Fibroblast of the aortic adventitia (primary cell): Measurements from ENCODE around the gene LIPA. TPM values are rescaled to one million over a fixed set of nuclear protein-coding genes. Genes with fewer than 3 reads are reported as not detected.
A peak's percentile ranks its signal among the peaks of the same experiment; 100 is the strongest.

Experiments
- DNase-seq: peaks from one replicate; pipeline ENCODE4 v3.0.0-alpha.2; 2010; ENCODE audit warnings: low read depth
- H3K4me3 ChIP-seq: 2 replicates; pipeline ENCODE4 v1.5.1; 2011; ENCODE audit warnings: low read depth, mild to moderate bottlenecking, control low read depth, low read length, moderate library complexity
- total RNA-seq: library from RNA; depleted of rRNA; stranded (reverse); fragments of >200 nt; gene quantifications from 2 replicates; pipeline ENCODE4 v1.2.3, GENCODE V29; 2012; ENCODE audit warnings: low replicate concordance
- TF ChIP-seq, protein P1 (sequence below): IDR thresholded peaks from 2 replicates; pipeline ENCODE4 v1.5.1; 2011; ENCODE audit warnings: mild to moderate bottlenecking, low read length, control low read depth, inconsistent platforms; ENCODE audit not compliant: insufficient read depth

Gene LIPA
- total RNA-seq, 1 donor: 55.2 TPM

GRCh38 chr10:89213191-89213808 is 38.3 kb downstream of the LIPA start:
- no peak overlapping the region for H3K4me3 ChIP-seq
- peak; percentile 69 for DNase-seq
- TF ChIP-seq, protein P1, sequence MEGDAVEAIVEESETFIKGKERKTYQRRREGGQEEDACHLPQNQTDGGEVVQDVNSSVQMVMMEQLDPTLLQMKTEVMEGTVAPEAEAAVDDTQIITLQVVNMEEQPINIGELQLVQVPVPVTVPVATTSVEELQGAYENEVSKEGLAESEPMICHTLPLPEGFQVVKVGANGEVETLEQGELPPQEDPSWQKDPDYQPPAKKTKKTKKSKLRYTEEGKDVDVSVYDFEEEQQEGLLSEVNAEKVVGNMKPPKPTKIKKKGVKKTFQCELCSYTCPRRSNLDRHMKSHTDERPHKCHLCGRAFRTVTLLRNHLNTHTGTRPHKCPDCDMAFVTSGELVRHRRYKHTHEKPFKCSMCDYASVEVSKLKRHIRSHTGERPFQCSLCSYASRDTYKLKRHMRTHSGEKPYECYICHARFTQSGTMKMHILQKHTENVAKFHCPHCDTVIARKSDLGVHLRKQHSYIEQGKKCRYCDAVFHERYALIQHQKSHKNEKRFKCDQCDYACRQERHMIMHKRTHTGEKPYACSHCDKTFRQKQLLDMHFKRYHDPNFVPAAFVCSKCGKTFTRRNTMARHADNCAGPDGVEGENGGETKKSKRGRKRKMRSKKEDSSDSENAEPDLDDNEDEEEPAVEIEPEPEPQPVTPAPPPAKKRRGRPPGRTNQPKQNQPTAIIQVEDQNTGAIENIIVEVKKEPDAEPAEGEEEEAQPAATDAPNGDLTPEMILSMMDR: peak; percentile 55

- DNase-seq: peak; percentile 31
- TF ChIP-seq, protein P1: no peak
- no peak overlapping the region for H3K4me3 ChIP-seq
These were observed 40.7 kb downstream of the LIPA start for GRCh38 chr10:89210794-89211425.

DNA sequence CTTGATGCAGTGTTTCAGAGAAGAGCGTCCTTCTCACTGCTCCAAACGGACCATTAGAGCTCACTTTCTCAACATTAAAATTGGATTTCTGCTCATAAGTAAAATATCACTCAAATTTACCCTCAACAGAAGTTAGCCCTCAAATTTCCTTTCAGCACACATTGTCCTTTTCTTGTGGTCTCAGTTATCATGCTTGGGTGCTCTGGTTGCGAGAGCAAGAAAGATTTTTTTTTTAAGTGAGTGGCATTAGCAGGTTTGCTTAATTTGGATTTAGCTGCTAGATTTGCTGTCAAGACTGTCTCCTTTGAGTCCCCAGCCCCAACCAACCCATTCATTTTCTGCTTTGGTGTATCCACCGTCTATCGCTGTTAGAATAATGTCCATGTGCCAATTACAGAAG is 41.9 kb downstream of the LIPA start:
- no peak for DNase-seq
- TF ChIP-seq, protein P1: no peak
- no peak overlapping the region for H3K4me3 ChIP-seq

GRCh38 chr10:89207801-89208551 is 43.6 kb downstream of the LIPA start:
- no peak for DNase-seq
- peak overlapping the region; percentile 60 for H3K4me3 ChIP-seq
- TF ChIP-seq, protein P1: no peak

GRCh38 chr10:89207181-89207800 is 44.3 kb downstream of the LIPA start, which contains the start of gene CH25H:
CH25H (minus strand) TSS chr10:89207317; CDS start chr10:89207292, 25 bp downstream.
- TF ChIP-seq, protein P1: no peak
- peak within 1 kb of the TSS; percentile 60 for H3K4me3 ChIP-seq
- peak; percentile 71 for DNase-seq

DNA sequence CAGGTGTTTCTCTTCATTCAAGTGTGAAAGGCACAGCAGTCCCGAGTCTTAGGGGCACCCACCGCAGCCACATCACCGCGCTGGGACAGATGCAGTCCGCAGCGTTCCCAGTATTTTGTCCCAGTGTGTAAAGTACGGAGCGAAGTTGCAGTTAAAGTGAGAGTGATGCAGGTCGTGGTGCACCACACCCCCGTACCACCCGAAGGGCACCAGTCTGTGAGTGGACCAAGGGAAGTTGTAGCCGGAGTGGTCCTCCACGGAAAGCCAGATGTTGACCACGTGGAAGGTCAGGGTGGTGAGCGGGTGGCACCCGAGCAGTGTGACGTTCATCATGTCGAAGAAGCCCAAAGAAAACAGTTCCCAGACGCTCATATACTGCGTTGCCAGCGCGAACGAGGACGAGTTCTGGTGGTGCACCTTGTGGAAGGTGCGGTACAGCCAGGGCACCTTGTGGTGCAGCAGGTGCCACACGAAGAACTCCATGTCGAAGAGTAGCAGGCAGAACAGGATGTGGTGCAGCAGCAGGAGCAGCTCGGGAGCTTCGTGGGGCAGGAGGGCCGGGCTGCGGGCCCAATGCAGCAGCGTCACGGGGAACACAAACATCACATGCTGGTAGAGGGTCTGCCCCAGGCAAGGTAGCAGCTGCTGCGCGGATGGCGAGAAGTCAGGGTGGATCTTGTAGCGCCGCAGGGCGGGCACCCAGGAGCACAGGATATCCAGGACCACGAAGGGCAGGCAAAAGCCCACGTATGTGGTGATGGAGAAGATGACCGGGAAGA is 45.0 kb downstream of the LIPA start:
- peak overlapping the region; percentile 60 for H3K4me3 ChIP-seq
- DNase-seq: peak; percentile 20
- TF ChIP-seq, protein P1: no peak
